Hematopoietic multipotent progenitor cell treated with erythropoietin and hydrocortisone succinate and interleukin-3 and kit ligand, for 8 days (in vitro differentiated cells): ENCODE measurements around the gene MTF1.
A peak's percentile ranks its signal among the peaks of the same experiment; 100 is the strongest.

Experiments used
- DNase-seq: peaks from one replicate; pipeline ENCODE4 v3.0.0-alpha.2; 2015

MTF1 gene

DNA sequence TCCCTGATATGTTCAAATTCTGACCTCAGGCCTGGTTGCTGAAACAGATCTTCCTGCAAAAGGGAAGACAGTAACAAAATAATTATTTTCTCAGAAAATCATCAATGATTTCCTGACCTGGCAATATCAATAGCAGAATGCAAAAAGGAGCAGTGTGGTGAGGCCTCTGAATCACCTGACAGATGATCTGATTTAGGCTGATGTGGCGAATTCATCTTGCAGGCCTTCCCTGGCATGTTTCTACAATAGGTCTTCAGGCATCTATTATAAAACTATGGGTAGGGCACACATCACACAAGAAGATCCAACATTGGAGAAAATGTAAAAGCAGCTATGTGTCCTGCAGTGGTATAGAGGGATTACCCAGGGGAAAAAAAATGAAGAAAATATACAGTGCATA, 7.1 kb upstream of the MTF1 start:
- DNase-seq: no peak

- peak; percentile 43 for DNase-seq
Observed at GRCh38 chr1:37865348-37866120, 6.1 kb upstream of the MTF1 start.

DNA sequence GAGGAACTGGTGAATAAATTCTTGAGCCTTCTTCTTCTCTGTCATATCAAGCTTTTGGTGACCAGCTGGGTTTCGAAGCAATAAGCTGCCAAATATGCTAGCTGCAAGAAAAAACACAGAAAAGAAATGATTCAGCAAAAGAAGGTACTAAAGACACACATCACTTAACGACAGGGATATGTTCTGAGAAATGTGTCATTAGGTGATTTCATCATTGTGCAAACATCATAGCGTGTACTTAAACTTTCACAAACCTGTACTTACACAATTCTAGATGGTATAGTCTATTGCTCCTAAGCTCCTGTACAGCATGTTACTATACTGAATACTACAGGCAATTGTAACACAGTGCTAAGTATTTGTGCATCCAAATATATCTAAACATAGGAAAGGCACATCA, 2.9 kb upstream of the MTF1 start:
- no peak for DNase-seq

DNA sequence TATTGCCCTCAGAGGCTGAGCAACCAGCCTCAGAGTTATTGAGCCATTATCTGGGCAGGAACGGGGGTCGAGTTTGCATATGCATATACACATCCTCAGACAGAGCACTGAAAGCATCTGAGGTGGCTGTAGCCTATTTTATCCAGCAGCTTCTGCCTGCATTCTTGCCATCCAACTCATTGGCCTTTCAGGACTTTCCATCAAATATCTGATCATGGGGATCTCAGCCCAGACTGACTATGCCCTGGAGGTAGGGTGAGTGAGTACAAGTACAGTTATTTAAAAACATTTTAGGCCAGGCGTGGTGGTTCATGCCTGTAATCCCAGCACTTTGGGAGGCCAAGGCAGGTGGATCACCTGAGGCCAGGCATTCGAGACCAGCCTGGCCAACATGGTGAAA, 1.8 kb upstream of the MTF1 start:
- DNase-seq: no peak

GRCh38 chr1:37860346-37860666, 914 bp upstream of the MTF1 start:
- no peak for DNase-seq

DNA sequence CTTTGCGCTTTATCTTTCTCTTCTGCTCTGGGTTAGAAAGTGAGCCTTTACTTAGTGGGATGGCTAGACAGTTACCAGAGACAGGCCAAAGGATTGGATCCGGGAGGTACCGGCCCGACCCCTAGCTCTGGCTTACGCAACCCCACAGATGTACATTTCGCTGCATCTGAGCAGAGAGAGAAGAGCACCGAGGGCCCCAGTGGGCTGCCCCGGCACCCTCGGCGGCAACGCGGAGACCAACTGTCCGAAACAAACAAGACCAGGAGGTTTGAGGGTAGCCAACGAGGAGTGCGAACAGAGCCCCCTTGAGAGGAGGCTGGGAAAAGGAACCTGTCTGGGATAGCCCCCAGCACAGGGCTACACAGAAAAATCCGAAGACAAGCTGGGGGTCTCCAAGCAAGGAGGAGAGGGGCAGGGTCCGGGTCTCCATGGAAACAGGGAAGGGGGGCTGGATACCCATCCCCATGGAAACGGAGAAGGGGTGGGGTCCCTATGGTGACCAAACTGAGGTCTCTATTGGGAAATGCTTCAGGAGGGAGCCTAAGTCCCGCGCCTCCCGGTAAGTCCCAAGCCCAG, 373 bp downstream of the MTF1 start:
- DNase-seq: no peak

- DNase-seq: no peak
Observed at GRCh38 chr1:37854406-37854805, 5.0 kb downstream of the MTF1 start.

- no peak for DNase-seq
Observed at GRCh38 chr1:37853157-37853556, 6.2 kb downstream of the MTF1 start.

DNA sequence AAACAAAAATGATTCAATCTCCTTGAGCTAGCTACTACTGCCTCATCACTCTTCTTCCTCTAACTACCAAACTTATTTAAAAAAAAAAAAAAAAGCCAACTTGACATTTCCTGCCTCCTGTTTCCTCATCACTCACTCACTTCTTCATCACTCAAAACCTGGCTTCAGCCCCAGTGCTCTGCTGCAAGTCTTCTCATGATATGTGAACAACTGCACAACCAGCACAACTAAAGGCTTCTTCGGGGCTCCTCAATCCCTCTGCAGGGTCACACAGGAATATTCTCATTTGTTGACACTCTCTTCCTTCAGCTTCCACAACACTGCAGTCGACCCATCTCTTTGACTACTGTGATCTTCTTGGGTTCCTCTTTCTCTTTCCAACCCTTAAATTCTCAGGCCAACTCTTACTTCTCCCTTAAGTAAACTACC, 7.6 kb downstream of the MTF1 start:
- DNase-seq: no peak

- no peak for DNase-seq
Observed at GRCh38 chr1:37851262-37851661, 8.1 kb downstream of the MTF1 start.

- no peak for DNase-seq
Observed at GRCh38 chr1:37850352-37850955, 8.9 kb downstream of the MTF1 start.

GRCh38 chr1:37849480-37849879, 9.9 kb downstream of the MTF1 start:
- DNase-seq: no peak

DNA sequence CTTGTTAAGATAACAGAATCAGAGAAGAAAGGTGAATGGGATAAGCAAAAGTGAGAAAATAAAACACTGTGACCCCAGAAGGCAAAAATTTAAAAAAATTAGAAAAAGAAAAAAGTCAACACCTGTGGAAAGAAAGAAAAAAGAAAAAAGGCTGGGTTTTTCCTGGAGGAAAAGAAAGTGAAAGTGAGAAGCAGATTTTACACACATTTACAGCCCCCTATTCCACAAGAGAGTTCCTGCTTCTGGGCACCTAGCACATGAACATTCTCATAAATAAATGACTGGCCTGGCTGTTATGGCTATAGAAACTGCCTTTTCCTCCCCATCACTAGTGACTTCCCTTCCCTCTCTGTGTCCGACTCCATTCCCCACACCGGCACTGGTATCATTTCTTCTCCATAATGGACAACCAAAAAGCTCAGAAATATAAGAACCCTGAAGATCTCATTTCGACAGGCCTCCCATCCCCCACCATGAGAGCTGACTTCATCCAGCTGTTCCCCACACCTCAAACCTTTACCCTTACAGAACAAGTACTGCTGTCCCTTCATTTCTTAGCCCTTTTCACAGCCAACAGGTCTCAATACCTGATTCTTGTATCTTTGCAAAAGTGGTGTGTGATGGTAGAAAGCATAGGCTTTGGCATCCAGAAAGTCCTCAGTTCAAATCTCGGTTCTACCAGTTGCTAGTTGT, 12.6 kb downstream of the MTF1 start:
- no peak for DNase-seq

- no peak for DNase-seq
Observed at GRCh38 chr1:37845786-37846185, 13.6 kb downstream of the MTF1 start.

DNA sequence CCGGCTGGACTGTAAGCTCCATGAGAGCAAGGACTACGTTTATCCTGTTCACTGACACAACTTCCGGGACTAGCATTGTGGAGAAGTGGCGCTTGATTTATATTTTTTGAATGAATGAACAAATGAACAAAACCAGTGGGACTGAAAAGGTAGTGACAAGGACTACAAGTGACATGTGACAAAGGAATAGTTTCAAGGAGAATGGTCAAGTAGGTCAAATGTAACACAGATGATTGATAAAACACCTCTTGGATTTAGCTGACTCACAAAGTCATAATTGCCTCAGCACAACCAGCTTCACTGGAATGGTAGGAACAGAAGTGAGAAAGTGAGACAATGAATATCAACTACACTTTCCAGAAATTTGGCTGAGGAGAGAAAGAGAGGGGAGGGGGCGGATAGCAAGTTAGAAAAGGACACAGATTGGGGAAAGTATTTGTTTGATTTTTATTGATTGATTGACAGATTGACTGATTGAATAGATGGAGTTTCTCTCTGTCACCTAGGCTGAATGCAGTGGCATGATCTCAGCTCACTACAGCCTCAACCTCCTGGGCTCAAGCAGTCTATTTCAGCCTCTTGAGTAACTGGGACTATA, 14.2 kb downstream of the MTF1 start:
- no peak for DNase-seq

- no peak for DNase-seq
Observed at GRCh38 chr1:37844536-37844935, 14.9 kb downstream of the MTF1 start.

DNA sequence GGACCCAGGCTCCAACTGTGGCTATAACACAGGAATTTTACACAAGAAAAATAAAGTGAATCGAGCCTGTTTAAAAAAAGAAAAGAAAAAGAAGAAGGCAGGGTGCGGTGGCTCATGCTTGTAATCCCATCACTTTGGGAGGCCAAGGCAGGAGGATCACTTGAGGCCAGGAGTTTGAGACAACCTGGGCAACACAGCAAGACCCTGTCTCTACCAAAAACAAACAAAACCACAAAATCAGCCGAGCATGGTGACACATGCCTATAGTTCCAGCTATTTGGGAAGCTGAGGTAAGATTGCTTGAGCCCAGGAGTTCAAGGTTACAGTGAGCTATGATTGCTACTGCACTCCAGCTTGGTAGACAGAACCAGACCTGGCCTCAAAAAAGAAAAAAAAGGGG, 17.7 kb downstream of the MTF1 start:
- no peak for DNase-seq

DNA sequence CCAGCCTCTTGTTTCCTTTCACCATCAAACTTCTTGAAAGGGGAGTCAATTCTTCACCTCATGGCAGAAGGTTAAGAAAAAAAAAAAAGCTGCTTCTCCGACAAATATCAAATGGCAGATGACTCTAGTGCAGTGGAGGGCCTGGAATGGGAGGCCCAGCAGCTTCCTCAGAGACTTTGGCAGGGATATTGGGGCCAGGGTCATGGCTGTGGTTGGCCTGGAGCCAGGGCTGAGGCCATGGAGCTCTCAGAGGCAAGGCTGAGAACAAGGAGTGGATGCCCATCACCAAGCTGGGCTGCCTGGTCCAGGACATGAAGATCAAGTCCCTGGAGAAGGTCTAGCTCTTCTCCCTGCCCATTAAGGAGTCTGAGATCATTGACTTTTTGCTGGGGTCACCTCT, 18.7 kb downstream of the MTF1 start:
- no peak for DNase-seq

- DNase-seq: no peak
Observed at GRCh38 chr1:37839676-37840075, 19.7 kb downstream of the MTF1 start.

GRCh38 chr1:37836788-37837187, 22.6 kb downstream of the MTF1 start:
- DNase-seq: no peak

DNA sequence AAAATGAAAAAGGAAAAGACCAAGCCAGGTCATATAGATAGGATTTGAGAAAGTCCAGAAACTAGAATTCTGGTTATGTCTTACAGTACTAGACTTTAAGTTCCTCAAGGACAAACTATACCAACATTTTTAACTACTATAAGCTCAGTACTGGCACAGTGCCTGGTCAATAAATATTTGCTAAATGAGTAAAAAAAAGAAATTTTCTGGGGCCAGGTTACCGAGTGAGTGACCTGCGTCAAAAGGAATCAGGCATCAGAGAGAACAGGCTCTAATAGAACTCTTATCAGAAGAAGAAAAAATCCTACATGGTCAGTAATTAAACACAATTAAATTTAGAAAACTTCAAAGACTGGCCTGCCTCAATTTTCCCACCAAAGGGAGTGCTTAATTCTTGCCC, 27.6 kb downstream of the MTF1 start:
- no peak for DNase-seq

- DNase-seq: no peak
Observed at GRCh38 chr1:37831109-37831508, 28.3 kb downstream of the MTF1 start.

- no peak for DNase-seq
Observed at GRCh38 chr1:37828410-37829074, 30.9 kb downstream of the MTF1 start.
